Esophagus muscularis mucosa (tissue), 4 donors: Measurements from ENCODE around the gene CSNK1G1.

ENCODE experiments used
- EP300 ChIP-seq: sonication (generic); formaldehyde crosslinking; IDR thresholded peaks from one replicate; pipeline ENCODE4 v1.6.1; 2017; ENCODE audit warnings: antibody characterized with exemption
- POLR2A ChIP-seq: fragments of 450-650 bp; IDR thresholded peaks from one replicate; pipeline ENCODE4 v1.6.1; 2017; ENCODE audit warnings: antibody characterized with exemption, moderate library complexity, mild to moderate bottlenecking, low read depth
- TF ChIP-seq, protein P1 (sequence below), 3 experiments: fragments of 200-600 bp in 2 of 3; fragments of 450-650 bp in 1 of 3; sonication (generic) in 2 of 3; IDR thresholded peaks; one replicate each; pipeline ENCODE4 v1.5.1; 2017 to 2019; ENCODE audit warnings: antibody characterized with exemption in 3 of 3, mild to moderate bottlenecking in 2 of 3, moderate library complexity in 1 of 3

DNA sequence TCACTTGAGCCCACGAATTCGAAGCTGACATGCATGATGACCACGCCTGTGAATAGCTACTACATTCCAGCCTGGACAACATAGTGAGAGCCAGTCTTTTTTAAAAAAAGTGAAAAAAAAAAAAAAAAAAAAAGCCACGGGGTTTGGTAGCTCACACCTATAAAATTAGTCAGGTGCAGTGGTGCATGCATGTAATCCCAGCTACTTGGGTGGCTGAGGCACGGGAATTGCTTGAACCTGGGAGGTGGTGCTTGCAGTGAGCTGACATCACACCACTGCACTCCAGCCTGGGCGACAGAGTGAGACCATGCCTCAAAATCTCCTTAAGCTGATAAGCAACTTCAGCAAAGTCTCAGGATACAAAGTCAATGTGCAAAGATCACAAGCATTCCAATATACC, 44.4 kb downstream of the CSNK1G1 start:
- TF ChIP-seq, protein P1, sequence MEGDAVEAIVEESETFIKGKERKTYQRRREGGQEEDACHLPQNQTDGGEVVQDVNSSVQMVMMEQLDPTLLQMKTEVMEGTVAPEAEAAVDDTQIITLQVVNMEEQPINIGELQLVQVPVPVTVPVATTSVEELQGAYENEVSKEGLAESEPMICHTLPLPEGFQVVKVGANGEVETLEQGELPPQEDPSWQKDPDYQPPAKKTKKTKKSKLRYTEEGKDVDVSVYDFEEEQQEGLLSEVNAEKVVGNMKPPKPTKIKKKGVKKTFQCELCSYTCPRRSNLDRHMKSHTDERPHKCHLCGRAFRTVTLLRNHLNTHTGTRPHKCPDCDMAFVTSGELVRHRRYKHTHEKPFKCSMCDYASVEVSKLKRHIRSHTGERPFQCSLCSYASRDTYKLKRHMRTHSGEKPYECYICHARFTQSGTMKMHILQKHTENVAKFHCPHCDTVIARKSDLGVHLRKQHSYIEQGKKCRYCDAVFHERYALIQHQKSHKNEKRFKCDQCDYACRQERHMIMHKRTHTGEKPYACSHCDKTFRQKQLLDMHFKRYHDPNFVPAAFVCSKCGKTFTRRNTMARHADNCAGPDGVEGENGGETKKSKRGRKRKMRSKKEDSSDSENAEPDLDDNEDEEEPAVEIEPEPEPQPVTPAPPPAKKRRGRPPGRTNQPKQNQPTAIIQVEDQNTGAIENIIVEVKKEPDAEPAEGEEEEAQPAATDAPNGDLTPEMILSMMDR (IDR thresholded peaks at IDR 0.05) = no peak
- TF ChIP-seq EP300 (no peak), POLR2A (no peak)
